GM19239 (cell line): Measurements from ENCODE around the gene PCDHGC4.
A peak's percentile ranks its signal among the peaks of the same experiment; 100 is the strongest.

Experiments used
- DNase-seq: peaks from one replicate; pipeline ENCODE4 v3.0.0; 2011; ENCODE audit warnings: low spot score; ENCODE audit not compliant: insufficient read length
- FAIRE-seq: peaks from 2 replicates; lab custom pipeline; 2011; peaks lifted over from hg19 to GRCh38; lab: Jason Lieb, UNC

The PCDHGC4 gene

DNA sequence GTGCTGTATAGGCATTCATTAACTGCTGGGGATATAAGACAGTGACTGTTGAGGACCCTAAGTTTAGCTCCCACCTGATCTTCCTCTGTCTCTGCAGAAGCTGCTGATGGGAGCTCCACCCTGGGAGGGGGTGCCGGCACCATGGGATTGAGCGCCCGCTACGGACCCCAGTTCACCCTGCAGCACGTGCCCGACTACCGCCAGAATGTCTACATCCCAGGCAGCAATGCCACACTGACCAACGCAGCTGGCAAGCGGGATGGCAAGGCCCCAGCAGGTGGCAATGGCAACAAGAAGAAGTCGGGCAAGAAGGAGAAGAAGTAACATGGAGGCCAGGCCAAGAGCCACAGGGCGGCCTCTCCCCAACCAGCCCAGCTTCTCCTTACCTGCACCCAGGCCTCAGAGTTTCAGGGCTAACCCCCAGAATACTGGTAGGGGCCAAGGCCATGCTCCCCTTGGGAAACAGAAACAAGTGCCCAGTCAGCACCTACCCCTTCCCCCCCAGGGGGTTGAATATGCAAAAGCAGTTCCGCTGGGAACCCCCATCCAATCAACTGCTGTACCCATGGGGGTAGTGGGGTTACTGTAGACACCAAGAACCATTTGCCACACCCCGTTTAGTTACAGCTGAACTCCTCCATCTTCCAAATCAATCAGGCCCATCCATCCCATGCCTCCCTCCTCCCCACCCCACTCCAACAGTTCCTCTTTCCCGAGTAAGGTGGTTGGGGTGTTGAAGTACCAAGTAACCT lies 26.2 kb downstream of the PCDHGC4 start:
- FAIRE-seq (no peak), DNase-seq (no peak)

DNA sequence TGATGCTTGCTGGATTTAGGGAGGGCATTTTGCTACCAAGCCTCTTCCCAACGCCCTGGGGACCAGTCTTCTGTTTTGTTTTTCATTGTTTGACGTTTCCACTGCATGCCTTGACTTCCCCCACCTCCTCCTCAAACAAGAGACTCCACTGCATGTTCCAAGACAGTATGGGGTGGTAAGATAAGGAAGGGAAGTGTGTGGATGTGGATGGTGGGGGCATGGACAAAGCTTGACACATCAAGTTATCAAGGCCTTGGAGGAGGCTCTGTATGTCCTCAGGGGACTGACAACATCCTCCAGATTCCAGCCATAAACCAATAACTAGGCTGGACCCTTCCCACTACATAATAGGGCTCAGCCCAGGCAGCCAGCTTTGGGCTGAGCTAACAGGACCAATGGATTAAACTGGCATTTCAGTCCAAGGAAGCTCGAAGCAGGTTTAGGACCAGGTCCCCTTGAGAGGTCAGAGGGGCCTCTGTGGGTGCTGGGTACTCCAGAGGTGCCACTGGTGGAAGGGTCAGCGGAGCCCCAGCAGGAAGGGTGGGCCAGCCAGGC lies 27.0 kb downstream of the PCDHGC4 start:
- DNase-seq (no peak), FAIRE-seq (peak; percentile 65)

DNA sequence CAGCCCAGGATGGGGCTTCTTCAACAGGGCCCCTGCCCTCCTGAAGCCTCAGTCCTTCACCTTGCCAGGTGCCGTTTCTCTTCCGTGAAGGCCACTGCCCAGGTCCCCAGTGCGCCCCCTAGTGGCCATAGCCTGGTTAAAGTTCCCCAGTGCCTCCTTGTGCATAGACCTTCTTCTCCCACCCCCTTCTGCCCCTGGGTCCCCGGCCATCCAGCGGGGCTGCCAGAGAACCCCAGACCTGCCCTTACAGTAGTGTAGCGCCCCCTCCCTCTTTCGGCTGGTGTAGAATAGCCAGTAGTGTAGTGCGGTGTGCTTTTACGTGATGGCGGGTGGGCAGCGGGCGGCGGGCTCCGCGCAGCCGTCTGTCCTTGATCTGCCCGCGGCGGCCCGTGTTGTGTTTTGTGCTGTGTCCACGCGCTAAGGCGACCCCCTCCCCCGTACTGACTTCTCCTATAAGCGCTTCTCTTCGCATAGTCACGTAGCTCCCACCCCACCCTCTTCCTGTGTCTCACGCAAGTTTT lies 27.6 kb downstream of the PCDHGC4 start:
- DNase-seq (peak; percentile 66), FAIRE-seq (peak; percentile 80)

DNA sequence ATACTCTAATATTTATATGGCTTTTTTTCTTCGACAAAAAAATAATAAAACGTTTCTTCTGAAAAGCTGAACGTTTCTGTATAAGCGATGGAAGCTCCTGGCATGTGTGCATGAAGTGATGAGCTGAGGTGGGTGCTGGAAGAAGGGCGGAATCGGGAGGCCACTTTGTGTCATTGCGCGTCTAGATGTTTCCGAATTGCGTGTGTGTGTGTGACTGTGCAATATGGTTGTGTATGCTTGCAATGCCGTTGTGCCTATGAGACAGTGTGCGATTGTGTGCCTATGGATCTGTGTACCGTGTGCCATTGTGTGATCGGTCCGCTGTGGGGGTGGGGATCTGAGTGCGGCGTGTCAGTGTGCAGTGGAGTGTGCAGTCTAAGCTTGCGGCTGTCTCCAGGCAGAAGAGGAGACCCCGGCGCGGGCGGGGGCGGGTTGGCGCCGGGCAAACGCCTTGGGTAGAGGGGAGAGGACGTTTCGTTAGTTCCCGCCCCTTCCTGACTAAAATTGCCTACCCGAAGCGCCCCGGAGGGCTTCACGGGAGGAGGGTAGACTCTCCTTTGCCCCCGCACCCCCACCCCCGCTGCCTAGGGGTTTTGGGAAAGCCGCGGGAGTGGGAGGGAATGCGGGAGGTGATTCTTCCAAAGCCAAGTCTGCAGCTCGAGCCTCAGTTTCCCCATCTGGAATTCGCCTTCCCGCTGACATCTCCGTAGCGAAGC lies 28.2 kb downstream of the PCDHGC4 start:
- FAIRE-seq (peak; percentile 72), DNase-seq (no peak)

DNA sequence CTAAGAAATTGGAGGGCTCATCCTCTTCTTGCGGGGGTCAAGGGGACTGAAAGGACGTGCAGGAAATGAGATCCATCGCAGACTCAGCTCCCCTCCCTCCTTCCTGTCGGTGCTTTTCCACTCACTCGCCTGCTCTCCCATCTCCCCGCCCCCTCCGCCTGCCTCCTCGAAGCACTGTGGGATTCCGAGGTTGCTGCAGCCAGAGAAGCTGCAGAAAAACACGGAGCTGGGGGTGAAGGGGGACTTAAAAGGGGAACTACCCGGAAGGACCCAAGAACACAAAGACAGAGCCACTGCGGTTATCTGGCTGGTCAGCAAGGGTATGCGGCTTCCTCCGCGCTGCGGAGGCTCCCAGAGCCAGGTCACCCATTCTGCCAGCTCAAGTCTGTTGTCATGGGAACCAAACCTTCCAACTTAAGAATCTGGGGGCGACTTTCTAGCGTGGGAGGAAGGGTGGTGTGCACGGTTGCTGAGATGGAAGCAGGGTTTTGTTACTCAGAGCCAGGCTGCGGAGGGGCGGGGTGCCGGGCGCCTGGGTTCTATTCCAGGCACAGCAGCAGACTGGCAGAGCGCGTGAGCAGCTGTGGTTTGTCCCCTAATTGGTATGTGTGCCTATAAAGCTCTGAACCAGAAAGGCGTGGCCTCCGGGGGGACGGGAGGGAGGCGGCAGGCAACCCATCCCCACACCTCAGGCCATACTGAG lies 28.9 kb downstream of the PCDHGC4 start:
- DNase-seq (no peak), FAIRE-seq (peak; percentile 78)

DNA sequence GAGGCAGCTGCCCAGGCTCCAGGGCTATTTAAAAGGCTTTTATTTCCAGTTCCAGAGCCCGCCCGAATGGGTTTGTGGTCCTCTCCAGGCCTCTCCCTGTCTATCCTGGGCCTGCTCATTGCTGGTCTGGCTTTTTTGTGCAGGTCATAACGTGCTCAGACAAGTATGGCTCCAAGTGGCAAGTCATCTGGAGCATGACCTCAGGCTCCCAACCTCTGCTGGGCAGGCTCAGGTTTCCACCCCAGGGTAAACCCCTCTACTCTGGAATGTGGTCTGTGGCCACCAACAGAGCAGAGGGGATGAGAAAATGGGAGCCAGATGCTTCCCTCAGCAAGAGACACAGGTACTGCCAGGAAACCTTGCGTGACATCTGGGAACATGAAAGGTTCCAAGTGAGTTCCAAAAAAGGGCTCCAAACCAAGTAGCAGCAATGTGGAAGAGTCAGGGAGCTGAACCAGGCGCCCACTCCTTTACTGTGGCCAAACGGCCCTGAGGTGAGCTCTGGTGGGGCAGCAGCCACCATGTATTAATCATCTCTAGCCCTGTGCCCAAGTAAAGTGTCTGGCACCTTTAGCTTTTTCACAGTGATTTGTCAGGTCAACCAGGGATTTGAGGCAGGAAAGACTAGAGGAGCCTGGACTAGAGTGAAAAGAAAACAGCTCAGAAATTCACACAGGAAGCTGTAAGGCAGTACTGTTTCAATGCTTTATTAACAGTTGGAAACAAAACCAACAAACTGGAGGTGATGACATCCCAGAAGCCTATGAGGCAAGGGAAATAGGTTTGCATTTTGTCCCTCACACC lies 29.7 kb downstream of the PCDHGC4 start:
- peak; percentile 78 for FAIRE-seq

DNA sequence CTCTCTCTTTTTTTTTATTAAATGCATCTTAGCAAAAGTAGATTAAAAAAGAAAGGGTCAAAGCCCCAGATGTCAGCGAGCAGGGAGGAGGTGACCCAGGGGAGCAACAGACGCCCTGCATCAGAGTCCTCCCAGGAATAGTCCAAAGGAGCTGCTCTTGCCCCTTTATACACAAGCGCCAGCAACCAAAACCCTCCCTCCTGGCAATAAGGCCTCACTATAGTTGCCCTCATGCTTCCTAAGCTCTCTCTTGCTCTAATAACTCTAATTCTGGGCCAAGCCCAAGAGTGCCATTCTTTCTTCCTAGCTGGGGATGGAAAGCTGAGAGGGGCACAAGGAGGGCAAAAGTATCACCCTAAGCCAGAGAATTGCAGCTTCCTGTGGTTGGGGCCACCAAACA lies 30.3 kb downstream of the PCDHGC4 start:
- FAIRE-seq, result no peak
- DNase-seq, result no peak

More for the DNA sequence above, 29.7 kb downstream of the PCDHGC4 start:
- no peak for DNase-seq

DNA sequence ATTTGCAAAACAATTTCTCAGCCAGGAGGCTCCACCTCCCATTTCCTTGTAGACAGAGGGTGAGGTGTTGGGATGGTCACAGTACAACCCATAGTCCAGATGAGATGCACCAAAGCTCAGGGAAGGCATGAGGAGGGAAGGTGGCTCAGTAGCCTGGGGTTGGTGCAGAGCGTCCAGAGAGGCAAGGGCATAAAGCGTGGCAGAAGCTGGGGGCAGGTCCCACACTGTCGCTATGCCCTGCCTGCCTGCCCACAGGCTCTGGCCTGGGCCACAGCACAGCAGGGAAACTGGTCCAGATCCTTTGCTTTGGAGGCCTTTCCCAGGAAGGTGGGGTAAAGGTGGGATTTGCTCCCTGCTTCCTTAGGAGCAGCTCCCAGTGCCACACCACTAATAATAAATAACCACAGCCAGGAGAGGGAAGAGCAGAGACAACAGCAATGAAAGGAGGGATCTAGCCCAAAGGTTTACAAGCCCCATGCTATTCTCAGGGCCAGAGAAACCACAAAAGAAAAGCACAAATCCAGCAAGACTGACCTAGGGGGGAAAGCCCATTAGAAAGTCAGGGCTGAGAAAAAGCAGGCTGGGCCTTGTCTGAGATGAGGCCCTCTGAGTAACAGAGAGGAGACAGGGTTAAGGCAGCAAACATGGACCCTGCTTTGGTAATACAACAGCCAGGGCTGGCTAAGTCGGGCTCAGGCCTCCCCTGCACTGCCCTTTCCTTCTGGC lies 31.3 kb downstream of the PCDHGC4 start:
- DNase-seq (no peak), FAIRE-seq (no peak)

DNA sequence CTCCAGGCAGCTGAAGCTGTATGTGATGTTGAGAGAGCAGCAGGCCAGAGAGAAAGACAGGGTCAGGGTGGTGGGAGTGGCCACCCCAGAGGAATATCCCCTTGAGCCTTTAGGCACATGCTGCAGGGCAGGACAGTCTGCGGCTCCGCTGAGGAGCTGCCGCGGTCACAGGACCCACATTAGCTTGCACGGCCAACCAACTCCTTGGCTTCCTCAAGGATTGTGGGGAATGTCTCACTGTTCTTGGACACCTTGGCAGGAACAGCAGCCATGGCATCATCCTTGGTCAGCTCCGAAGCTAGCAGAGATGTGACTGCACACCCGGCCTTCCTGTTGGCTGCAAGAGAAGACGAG lies 31.8 kb downstream of the PCDHGC4 start:
- FAIRE-seq (no peak), DNase-seq (no peak)

DNA sequence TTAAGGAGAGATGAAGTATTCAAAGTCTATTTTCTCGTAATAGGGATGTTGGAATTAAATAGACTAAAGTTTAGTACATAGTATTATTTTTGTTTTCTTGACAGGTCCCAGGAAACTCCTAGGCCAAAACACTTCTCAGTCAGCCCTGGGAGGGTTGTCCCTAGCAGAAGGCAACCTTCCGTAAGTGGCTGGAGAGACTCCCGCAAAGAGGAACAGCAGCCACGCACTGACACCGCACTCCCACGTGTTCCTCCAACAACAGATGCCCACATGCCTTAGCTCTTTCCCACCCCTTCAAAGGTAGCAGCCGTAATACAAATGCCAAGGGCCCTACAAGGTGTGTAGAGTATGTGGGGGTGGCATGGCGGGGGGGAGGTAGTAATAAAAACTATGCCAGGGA lies 32.5 kb downstream of the PCDHGC4 start:
- FAIRE-seq, result no peak
- no peak for DNase-seq

DNA sequence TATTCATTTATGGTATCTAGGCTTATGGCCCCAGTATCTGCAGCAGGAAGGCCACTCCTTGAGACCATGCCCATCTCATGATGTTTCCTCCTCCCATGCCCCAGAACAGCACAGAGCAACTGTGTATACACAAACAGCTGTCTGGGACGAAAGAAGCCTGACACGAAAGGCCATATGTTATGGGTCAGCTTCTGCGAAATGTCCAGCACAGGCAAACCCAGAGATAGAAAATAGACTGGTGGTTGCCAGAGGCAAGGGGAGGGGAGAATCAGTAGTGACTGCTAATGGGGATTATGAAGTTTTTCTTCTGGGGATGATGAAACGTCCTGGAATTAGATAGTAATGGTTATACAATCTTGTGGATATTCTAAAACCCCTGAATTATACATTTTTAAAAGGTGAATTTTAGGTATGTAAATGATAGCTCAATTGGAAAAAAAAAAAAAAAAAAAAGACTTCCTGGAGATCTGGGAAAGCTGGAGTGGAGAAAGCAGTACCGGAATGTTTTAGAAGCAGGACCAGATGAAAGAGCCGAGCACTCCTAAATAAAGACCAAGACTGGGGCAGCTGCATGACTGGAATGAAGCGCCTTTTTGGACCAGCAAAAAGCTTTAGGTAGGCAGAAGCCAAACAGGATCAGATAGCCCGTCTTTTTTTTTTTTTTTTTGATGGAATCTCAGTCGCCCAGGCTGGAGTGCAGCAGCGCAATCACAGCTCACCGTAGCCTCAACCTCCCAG lies 33.2 kb downstream of the PCDHGC4 start:
- FAIRE-seq (no peak), DNase-seq (no peak)

DNA sequence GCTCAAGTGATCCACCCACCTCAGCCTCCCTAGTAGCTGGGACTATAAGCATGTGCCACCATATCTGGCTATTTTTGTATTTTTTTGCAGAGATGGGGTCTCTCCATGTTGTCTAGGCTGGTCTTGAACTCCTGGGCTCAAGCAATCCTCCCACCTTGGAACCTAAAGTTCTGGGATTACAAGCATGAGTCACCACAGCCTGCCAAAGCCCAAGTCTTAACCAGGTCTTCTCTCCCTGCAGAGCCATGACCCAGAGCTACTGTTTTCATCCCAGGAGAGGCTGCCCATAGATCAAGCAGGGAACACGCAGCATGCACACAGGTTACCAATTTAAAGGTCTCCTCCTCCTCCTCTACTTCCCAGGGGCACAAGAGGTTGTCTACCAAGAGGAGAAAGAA lies 33.8 kb downstream of the PCDHGC4 start:
- FAIRE-seq (peak; percentile 75), DNase-seq (no peak)

DNA sequence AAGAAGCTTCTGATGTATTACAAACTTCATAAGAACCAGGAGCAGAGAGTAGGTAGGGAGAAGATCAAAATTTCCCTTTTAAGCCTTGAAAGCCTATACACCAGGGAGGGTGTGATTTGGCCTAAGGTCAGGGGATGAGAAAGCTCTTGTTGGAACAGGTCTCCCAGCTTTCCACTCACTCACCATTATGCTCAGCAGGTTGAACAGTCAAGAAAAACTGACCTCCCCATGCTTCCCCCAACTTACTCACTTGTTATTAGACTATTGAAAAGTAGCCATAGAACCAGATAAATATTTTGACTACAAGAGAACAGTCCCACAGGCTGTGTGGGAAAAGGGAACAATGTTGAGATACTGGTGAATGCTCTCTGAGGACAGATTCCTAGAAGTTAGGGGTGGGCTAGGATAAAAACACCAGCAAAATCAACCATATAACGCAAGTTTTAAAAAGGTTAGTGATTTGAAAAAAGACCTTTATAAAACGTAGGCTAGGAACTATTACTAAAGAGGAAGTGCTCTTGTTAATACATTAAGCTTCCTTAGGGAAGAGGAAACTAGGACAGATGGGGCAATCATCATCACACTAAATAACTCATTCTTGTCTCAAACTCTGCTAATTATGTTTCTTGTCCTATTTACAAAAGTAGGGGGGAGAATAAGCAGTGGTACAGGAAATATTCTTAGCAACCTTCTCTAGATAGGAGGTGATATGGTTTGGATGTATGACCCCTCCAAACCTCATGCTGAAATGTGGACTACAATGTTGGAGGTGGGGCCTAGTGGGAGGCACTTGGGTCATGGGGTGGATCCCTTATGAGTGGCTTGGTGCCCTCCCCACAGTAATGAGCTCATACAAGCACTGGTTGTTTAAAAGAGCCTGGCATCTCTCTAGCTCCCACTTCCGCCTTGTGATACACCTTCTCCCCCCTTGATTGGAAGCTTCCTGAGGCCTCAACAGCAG lies 35.1 kb downstream of the PCDHGC4 start:
- DNase-seq, result no peak
- no peak for FAIRE-seq

DNA sequence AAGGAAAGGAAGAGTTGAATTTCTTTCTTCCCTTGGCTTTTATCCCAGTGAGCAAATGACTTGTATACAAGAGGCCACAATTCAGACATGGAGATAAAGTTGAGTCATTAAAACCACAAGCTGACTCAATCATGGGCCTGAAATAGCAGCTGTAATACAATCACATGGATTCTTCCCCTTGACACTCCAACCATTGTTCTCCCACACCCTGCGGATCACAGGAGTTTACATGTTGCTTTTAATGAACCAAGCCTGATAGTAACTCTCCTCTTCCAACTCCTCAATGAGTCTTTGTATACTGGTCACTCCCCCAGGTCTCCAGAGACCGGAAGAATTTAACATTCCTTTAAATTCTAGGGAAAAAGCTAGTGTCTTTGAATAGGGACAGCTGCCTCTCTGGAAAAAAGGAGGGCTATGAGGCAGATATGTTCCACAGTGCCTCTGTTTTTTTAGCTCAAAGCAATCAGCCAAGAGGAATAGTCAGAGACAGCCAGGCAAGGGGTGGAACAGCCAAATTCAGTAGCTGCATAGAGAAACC lies 36.5 kb downstream of the PCDHGC4 start:
- DNase-seq, result no peak
- FAIRE-seq, result no peak

DNA sequence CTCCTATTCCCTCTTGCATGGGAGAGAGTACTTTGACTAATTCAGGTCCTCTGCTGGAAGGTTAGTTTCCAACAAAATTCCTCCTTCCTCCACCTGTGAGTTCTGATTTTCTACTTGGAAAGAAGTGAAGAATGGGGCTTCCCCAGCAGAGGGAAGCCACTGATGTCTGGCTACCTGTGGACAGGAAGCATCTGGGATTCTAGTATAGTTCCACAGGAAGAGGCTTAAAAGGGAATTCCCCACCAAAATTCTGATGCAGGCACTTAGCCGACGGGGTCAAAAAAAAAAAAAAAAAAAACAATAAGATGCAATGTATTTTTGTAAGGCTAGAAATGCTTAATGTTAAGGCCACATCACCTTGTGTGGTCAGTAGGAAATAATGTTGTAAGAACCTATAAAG lies 37.5 kb downstream of the PCDHGC4 start:
- FAIRE-seq, result no peak

DNA sequence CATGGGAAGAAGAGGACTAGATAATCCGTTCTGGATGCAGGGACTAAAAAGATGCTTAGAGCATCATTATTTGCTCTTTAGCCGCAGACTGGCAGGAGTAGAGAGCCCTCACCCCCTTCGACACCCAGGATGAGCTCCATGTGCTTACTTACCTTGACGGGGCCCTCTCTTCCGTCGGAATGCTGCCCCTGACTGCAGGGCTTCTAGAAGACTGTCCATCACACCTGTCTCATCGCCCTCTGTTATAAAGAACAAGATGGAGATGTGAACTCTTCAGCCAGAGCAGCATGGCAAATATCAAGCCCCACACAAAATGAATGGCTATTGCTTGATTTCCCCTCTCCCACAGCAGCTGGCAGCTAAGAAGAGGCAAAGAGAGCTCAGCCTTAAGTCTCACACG lies 39.2 kb downstream of the PCDHGC4 start:
- DNase-seq (no peak), FAIRE-seq (no peak)

More for the DNA sequence above, 37.5 kb downstream of the PCDHGC4 start:
- DNase-seq, result no peak
